Hepatocyte (in vitro differentiated cells): ENCODE results near the gene EEF1AKMT1.

ENCODE experiments used
- CTCF ChIP-seq: fragments of 200-600 bp; sonication (generic); IDR thresholded peaks from 2 replicates; pipeline ENCODE4 v1.5.1; 2016; ENCODE audit warnings: antibody characterized with exemption, mild to moderate bottlenecking; ENCODE audit not compliant: poor library complexity
- EZH2 ChIP-seq: fragments of 200-600 bp; sonication (generic); IDR thresholded peaks from 2 replicates; pipeline ENCODE4 v1.6.1; 2016; ENCODE audit warnings: antibody characterized with exemption, mild to moderate bottlenecking, borderline replicate concordance
- EZH2phosphoT487 ChIP-seq: fragments of 200-600 bp; sonication (generic); IDR thresholded peaks from one replicate; pipeline ENCODE4 v1.6.1; 2018; ENCODE audit warnings: antibody characterized with exemption, mild to moderate bottlenecking, low read depth, moderate library complexity; ENCODE audit not compliant: unreplicated experiment, severe bottlenecking

GRCh38 chr13:20714161-20714560, 59.6 kb downstream of the EEF1AKMT1 start:
- TF ChIP-seq CTCF, result no peak
- no peak for TF ChIP-seq EZH2phosphoT487
- TF ChIP-seq EZH2, result no peak
